HepG2 (cell line): ENCODE measurements around the gene OCLN. TPM values are rescaled to one million over a fixed set of nuclear protein-coding genes. Genes with fewer than 3 reads are reported as not detected.
"Not testable (repeated sequence)": the region's sequence is repeated elsewhere in the genome, so short reads cannot be mapped to it uniquely, and the experiment has no call there.

Experiments
- ATAC-seq: fragments of 200-7000 bp; cut with Tn5 transposase; 3 replicates; pipeline ENCODE4 v1.9.1; 2020; ENCODE audit warnings: mild to moderate bottlenecking, moderate library complexity
- BruUV-seq: library from RNA; stranded (reverse); fragments of 400-500 nt; replicated peaks from 2 replicates; lab custom pipeline; 2021; lab: Mats Ljungman, UMichigan
- CTCF ChIA-PET: fragments of 300-600 bp; formaldehyde crosslinking; extraction: SDS; loops from one replicate; lab custom pipeline; 2021; ENCODE audit warnings: low total read pairs, inconsistent platforms, low intra/inter-chr PET ratio; lab: Yijun Ruan, JAX
- POLR2A ChIA-PET: fragments of 350-600 bp; sonication (Branson Sonifier 250); formaldehyde crosslinking; loops from one replicate; lab custom pipeline; 2020; ENCODE audit warnings: antibody characterized with exemption, inconsistent platforms; lab: Yijun Ruan, JAX
- DNase-seq: peaks from one replicate; pipeline ENCODE4 v3.0.0-alpha.2; 2015; ENCODE audit warnings: low spot score
- FAIRE-seq: peaks from 3 replicates; lab custom pipeline; 2011; peaks lifted over from hg19 to GRCh38; lab: Jason Lieb, UNC
- H2AFZ ChIP-seq: one replicate; pipeline ENCODE4 v1.6.1; 2011; ENCODE audit warnings: low read length, inconsistent platforms
- H3K27ac ChIP-seq: fragments of 300-600 bp; 3 replicates; pipeline ENCODE4 v1.8.0; 2011; ENCODE audit warnings: mixed run types, mild to moderate bottlenecking, mixed read lengths, low read length, inconsistent platforms; ENCODE audit not compliant: insufficient read depth; ENCODE audit errors: extremely low read length
- H3K27me3 ChIP-seq, 2 experiments: fragments of 200-600 bp in 1 of 2; 2 replicates in 1 of 2; 3 replicates in 1 of 2; pipeline versions ENCODE4 v1.6.0 to v1.8.0; 2011; ENCODE audit warnings: low read length in 2 of 2, mild to moderate bottlenecking in 2 of 2, moderate library complexity in 2 of 2, inconsistent platforms in 1 of 2; ENCODE audit not compliant: insufficient read depth in 2 of 2, control insufficient read depth in 1 of 2
- H3K36me3 ChIP-seq, 2 experiments: fragments of 200-600 bp in 1 of 2; replicated peaks in 1 of 2; 2 replicates in 1 of 2; 3 replicates in 1 of 2; pipeline versions ENCODE4 v1.5.1 to v1.8.0; 2011; ENCODE audit warnings: low read length in 2 of 2, inconsistent platforms in 1 of 2; ENCODE audit not compliant: insufficient read depth in 2 of 2, control insufficient read depth in 1 of 2
- H3K4me1 ChIP-seq: 2 replicates; pipeline ENCODE4 v1.5.1; 2012; ENCODE audit warnings: low read length, inconsistent platforms; ENCODE audit not compliant: insufficient read depth
- H3K4me2 ChIP-seq: 2 replicates; pipeline ENCODE4 v1.6.0; 2011; ENCODE audit warnings: low read depth, low read length, inconsistent platforms
- H3K4me3 ChIP-seq, 3 experiments: fragments of 200-600 bp in 1 of 3; sonication (generic), shearing (Covaris generic) in 1 of 3; replicated peaks in 1 of 3; 2 replicates each; pipeline ENCODE4 v1.5.1; 2011 to 2016; ENCODE audit warnings: low read length in 3 of 3, inconsistent platforms in 2 of 3, low read depth in 2 of 3, mild to moderate bottlenecking in 2 of 3, control low read depth in 1 of 3, mixed read lengths in 1 of 3; ENCODE audit not compliant: insufficient read depth in 1 of 3
- H3K79me2 ChIP-seq: one replicate; pipeline ENCODE4 v1.6.1; 2011; ENCODE audit warnings: low read length, inconsistent platforms; ENCODE audit not compliant: insufficient read depth
- H3K9ac ChIP-seq: 2 replicates; pipeline ENCODE4 v1.6.0; 2011; ENCODE audit warnings: mild to moderate bottlenecking, low read depth, low read length, inconsistent platforms; ENCODE audit not compliant: insufficient read depth
- H3K9me3 ChIP-seq: 2 replicates; pipeline ENCODE4 v1.5.1; 2012; ENCODE audit warnings: mild to moderate bottlenecking, low read length
- H4K20me1 ChIP-seq: 2 replicates; pipeline ENCODE4 v1.6.0; 2011; ENCODE audit warnings: inconsistent platforms, mild to moderate bottlenecking, low read length, moderate library complexity; ENCODE audit not compliant: insufficient read depth
- BCL6 ChIP-seq: IDR thresholded peaks from 2 replicates; pipeline ENCODE4 v1.6.1; 2016; ENCODE audit warnings: missing genetic modification reagents, missing compliant biosample characterization
- CEBPB ChIP-seq: IDR thresholded peaks from 2 replicates; pipeline ENCODE4 v1.6.1; 2011; ENCODE audit warnings: low read depth, low read length, improper control_type of control experiment, borderline replicate concordance
- HNF4A ChIP-seq: sonication (generic); formaldehyde crosslinking; IDR thresholded peaks from 2 replicates; pipeline ENCODE4 v1.4.0; 2020; ENCODE audit warnings: missing genetic modification reagents
- MAX ChIP-seq: IDR thresholded peaks from 2 replicates; pipeline ENCODE4 v1.6.1; 2012; ENCODE audit warnings: inconsistent platforms
- MXD4 ChIP-seq: IDR thresholded peaks from 2 replicates; pipeline ENCODE4 v1.6.1; 2016; ENCODE audit warnings: mild to moderate bottlenecking, missing biosample characterization, missing genetic modification reagents
- REPIN1 ChIP-seq: sonication (generic); formaldehyde crosslinking; IDR thresholded peaks from 2 replicates; pipeline ENCODE4 v1.8.0; 2022; ENCODE audit warnings: missing genetic modification reagents, low read depth, mild to moderate bottlenecking, borderline replicate concordance
- SALL1 ChIP-seq: sonication (generic); formaldehyde crosslinking; IDR thresholded peaks from 2 replicates; pipeline ENCODE4 v1.8.0; 2022; ENCODE audit warnings: mild to moderate bottlenecking, missing genetic modification reagents
- TCF7 ChIP-seq: sonication (generic); IDR thresholded peaks from 2 replicates; pipeline ENCODE4 v1.6.1; 2016; ENCODE audit warnings: antibody characterized with exemption, low read depth
- ZBTB21 ChIP-seq: sonication (generic); formaldehyde crosslinking; IDR thresholded peaks from 2 replicates; pipeline ENCODE4 v1.4.0; 2020; ENCODE audit warnings: missing genetic modification reagents
- ZBTB3 ChIP-seq: sonication (generic); formaldehyde crosslinking; IDR thresholded peaks from 2 replicates; pipeline ENCODE4 v1.4.0; 2020; ENCODE audit warnings: low read depth, mild to moderate bottlenecking, moderate library complexity, missing genetic modification reagents, borderline replicate concordance
- ZBTB7A ChIP-seq: sonication (generic); formaldehyde crosslinking; IDR thresholded peaks from 2 replicates; pipeline ENCODE4 v1.8.0; 2022; ENCODE audit warnings: mild to moderate bottlenecking, missing genetic modification reagents
- ZMYM4 ChIP-seq: sonication (generic); formaldehyde crosslinking; IDR thresholded peaks from 2 replicates; pipeline ENCODE4 v1.8.1; 2023; ENCODE audit warnings: mild to moderate bottlenecking, missing genetic modification reagents
- ZNF101 ChIP-seq: sonication (generic); formaldehyde crosslinking; IDR thresholded peaks from 2 replicates; pipeline ENCODE4 v1.4.0; 2020; ENCODE audit warnings: mild to moderate bottlenecking, low read depth, missing genetic modification reagents, borderline replicate concordance
- ZNF121 ChIP-seq: sonication (generic); formaldehyde crosslinking; IDR thresholded peaks from 2 replicates; pipeline ENCODE4 v1.5.0; 2020; ENCODE audit warnings: mild to moderate bottlenecking, missing genetic modification reagents
- ZNF501 ChIP-seq: sonication (generic); formaldehyde crosslinking; IDR thresholded peaks from 2 replicates; pipeline ENCODE4 v1.5.1; 2020; ENCODE audit warnings: mild to moderate bottlenecking, moderate library complexity, missing genetic modification reagents
- ZNF577 ChIP-seq: sonication (generic); formaldehyde crosslinking; IDR thresholded peaks from 2 replicates; pipeline ENCODE4 v1.4.0; 2020; ENCODE audit warnings: mild to moderate bottlenecking, low read depth, missing genetic modification reagents, borderline replicate concordance
- ZNF770 ChIP-seq: sonication (generic); formaldehyde crosslinking; IDR thresholded peaks from 2 replicates; pipeline ENCODE4 v1.5.0; 2020; ENCODE audit warnings: mild to moderate bottlenecking, missing genetic modification reagents
- WGBS: methylation state at CpG from one replicate; pipeline ENCODE4 v1.1.6; 2017; ENCODE audit warnings: low lambda C conversion rate; 5-methylcytosine and 5-hydroxymethylcytosine counted together
- in situ Hi-C: cut with HindIII; loops from 2 replicates; pipeline ENCODE4 v1.10.0; 2017; ENCODE audit warnings: low pct_unique_long_range_greater_than_20kb; ENCODE audit not compliant: extremely low pct_ligation_motif_present
- intact Hi-C: fragments of 100-400 bp; cut with micrococcal nuclease; formaldehyde crosslinking; loops from one replicate; pipeline ENCODE4 v1.10.0; 2022; ENCODE audit not compliant: unreplicated experiment
- polyA plus RNA-seq, 8 experiments: library from polyadenylated mRNA; depleted of rRNA in 3 of 8; stranded (reverse) in 7 of 8; unstranded in 1 of 8; fragments of >200 nt; fragmentation: Illumina TruSeq in 4 of 8; extraction: Trizol in 4 of 8; gene quantifications; 2 replicates each; pipeline versions ENCODE4 v1.2.1 to v1.2.3, GENCODE V29; 2011 to 2016; ENCODE audit warnings: low read depth in 4 of 8, missing spikeins in 1 of 8, mixed read lengths in 1 of 8; ENCODE audit not compliant: insufficient read depth in 1 of 8
- total RNA-seq, 5 experiments: library from RNA; depleted of rRNA; stranded (reverse); fragments of >200 nt; fragmentation: Illumina TruSeq; extraction: Trizol; gene quantifications; 2 replicates each; pipeline ENCODE4 v1.2.3, GENCODE V29; 2016; ENCODE audit warnings: low read depth in 1 of 5

OCLN gene
- total and polyA plus RNA-seq, 2 of the 13 experiments (the other 11 are each of a cell fraction or from before 2014, with no cell fraction given) = 24.1 to 34.8 TPM

GRCh38 chr5:69454460-69455249 lies 37.9 kb upstream of the OCLN start (continued):
- TF ChIP-seq ZNF101 (CRISPR knock-in tag) = no peak
- TF ChIP-seq ZBTB7A (CRISPR knock-in tag) = no peak
- no peak for TF ChIP-seq MXD4 (CRISPR knock-in tag)
- no peak for TF ChIP-seq ZNF577
- TF ChIP-seq ZNF501 (CRISPR knock-in tag) = 0 out of 2 replicates have a peak, but pooled peaks have one; percentile 26
- TF ChIP-seq MAX = 0 out of 2 replicates have a peak, but pooled peaks have one; percentile 16
- TF ChIP-seq ZBTB21 (CRISPR knock-in tag) = no peak
- TF ChIP-seq REPIN1 (CRISPR knock-in tag) = no peak

GRCh38 chr5:69455428-69455988 lies 37.1 kb upstream of the OCLN start:
- peaks cover 59% of the 10 kb centered on the region for H3K4me1 ChIP-seq
- peak overlapping the region in 2 of 3 experiments; percentile 10 to 63; a peak in 1 of 6 replicates for H3K4me3 ChIP-seq
- H3K4me2 ChIP-seq = peak overlapping the region; percentile 76
- POLR2A ChIA-PET = interaction anchor here (0.6 to 3.9 kb wide), 7 partner anchors 12 to 105 kb away, joined by 3 to 31 read pairs (median 6); partner anchors contain the start of genes GTF2H2C and OCLN
- BruUV-seq, H3K9ac ChIP-seq, H3K9me3 ChIP-seq, H2AFZ ChIP-seq, FAIRE-seq, CTCF ChIA-PET, H3K79me2 ChIP-seq, H3K36me3 ChIP-seq, H3K27me3 ChIP-seq, H4K20me1 ChIP-seq, in situ Hi-C loops: not testable (repeated sequence)
- intact Hi-C loops = loop anchor here (5.0 kb wide), 1 partner anchor 37 kb away; the partner anchor contains the start of gene OCLN
- peak overlapping the region; percentile 84 for H3K27ac ChIP-seq
- ATAC-seq = peak; percentile 21
- 3% methylated on average over 7 of the region's 7 CpGs for WGBS
- DNase-seq = peak; percentile 40
- 0 out of 2 replicates have a peak, but pooled peaks have one; percentile 6 for TF ChIP-seq TCF7
- TF ChIP-seq HNF4A = peak; percentile 57
- TF ChIP-seq ZBTB3 (CRISPR knock-in tag) = 0 out of 2 replicates have a peak, but pooled peaks have one; percentile 38
- TF ChIP-seq SALL1 = peak; percentile 53
- peak; percentile 99 for TF ChIP-seq ZNF121
- peak; percentile 97 for TF ChIP-seq ZNF770 (CRISPR knock-in tag)
- peak; percentile 46; the same call in 1 of the 2 replicates for TF ChIP-seq CEBPB
- 0 out of 2 replicates have a peak, but pooled peaks have one; percentile 18 for TF ChIP-seq BCL6 (CRISPR knock-in tag)
- peak; percentile 60 for TF ChIP-seq ZMYM4 (CRISPR knock-in tag)
